ENCODE measurements around the gene TAL2. TPM values are rescaled to one million over a fixed set of nuclear protein-coding genes. Genes with fewer than 3 reads are reported as not detected.

The TAL2 gene
- total and polyA plus RNA-seq, 9 donors = 0.45 to 1.0 (median 0.52) TPM; not detected in 6

- Histone ChIP-seq H3K27ac (no peak overlapping the region), H3K27me3 (no peaks in the 10 kb centered on the region), H3K4me3 (no peak overlapping the region), H3K36me3 (no peaks in the 10 kb centered on the region), H3K4me1 (ENCODE audit: insufficient read depth) (no peaks in the 10 kb centered on the region), H3K9me3 (no peaks in the 10 kb centered on the region)
- TF ChIP-seq EP300 (IDR thresholded peaks at IDR 0.05) (no peak), CTCF (IDR thresholded peaks at IDR 0.05) (no peak), POLR2A (IDR thresholded peaks at IDR 0.05) (no peak)
- 71 to 78% (median 72%) methylated on average over 3 of the region's 3 CpGs for WGBS, 3 donors
- DNase-seq = no peak
- intact Hi-C loops (cut with DNase I) = no loop called here
Observed at GRCh38 chr9:105673850-105674387, 11.7 kb downstream of the TAL2 start.

GRCh38 chr9:105676351-105676923 is 14.2 kb downstream of the TAL2 start:
- Histone ChIP-seq H3K4me1 (ENCODE audit: insufficient read depth) (no peaks in the 10 kb centered on the region), H3K36me3 (no peaks in the 10 kb centered on the region), H3K27me3 (no peaks in the 10 kb centered on the region), H3K9me3 (no peaks in the 10 kb centered on the region), H3K4me3 (no peak overlapping the region), H3K27ac (no peak overlapping the region)
- 49 to 63% (median 56%) methylated on average over 6 of the region's 6 CpGs for WGBS, 3 donors
- intact Hi-C loops (cut with DNase I) = no loop called here
- no peak for TF ChIP-seq EP300 (IDR thresholded peaks at IDR 0.05)
- no peak for TF ChIP-seq CTCF (IDR thresholded peaks at IDR 0.05)
- no peak for DNase-seq

- intact Hi-C loops (cut with DNase I) = no loop called here
- no peak overlapping the region for H3K4me3 ChIP-seq
- no peaks in the 10 kb centered on the region for H3K4me1 ChIP-seq (ENCODE audit: insufficient read depth)
- no peaks in the 10 kb centered on the region for H3K9me3 ChIP-seq
- DNase-seq = no peak
- TF ChIP-seq EP300 (IDR thresholded peaks at IDR 0.05) = no peak
- no peak for TF ChIP-seq POLR2A (IDR thresholded peaks at IDR 0.05)
- no peak for TF ChIP-seq CTCF (IDR thresholded peaks at IDR 0.05)
- no peak overlapping the region for H3K27ac ChIP-seq
- no peaks in the 10 kb centered on the region for H3K27me3 ChIP-seq
- no peaks in the 10 kb centered on the region for H3K36me3 ChIP-seq
- WGBS, 3 donors = 73 to 92% (median 86%) methylated on average over 1 of the region's 1 CpG
Observed at GRCh38 chr9:105678163-105678562, 15.9 kb downstream of the TAL2 start.

- H3K4me1 ChIP-seq (ENCODE audit: insufficient read depth) = no peaks in the 10 kb centered on the region
- DNase-seq = no peak
- TF ChIP-seq CTCF (IDR thresholded peaks at IDR 0.05) (no peak), EP300 (IDR thresholded peaks at IDR 0.05) (no peak), POLR2A (IDR thresholded peaks at IDR 0.05) (no peak)
- no peak overlapping the region for H3K27ac ChIP-seq
- H3K36me3 ChIP-seq = no peaks in the 10 kb centered on the region
- no peak overlapping the region for H3K4me3 ChIP-seq
- WGBS, 3 donors = 12 to 32% (median 31%) methylated on average over 1 of the region's 1 CpG
- intact Hi-C loops (cut with DNase I) = no loop called here
- no peaks in the 10 kb centered on the region for H3K27me3 ChIP-seq
- H3K9me3 ChIP-seq = no peaks in the 10 kb centered on the region
Observed at GRCh38 chr9:105678781-105679180, 16.5 kb downstream of the TAL2 start.

Measured in ovary (tissue), 9 donors.